SK-N-SH (cell line): Measurements from ENCODE around the gene SEC16A. TPM values are rescaled to one million over a fixed set of nuclear protein-coding genes. Genes with fewer than 3 reads are reported as not detected.

ENCODE experiments used
- CTCF ChIA-PET: fragments of 300-600, 350-600 bp; formaldehyde crosslinking; extraction: SDS; loops from one replicate; lab custom pipeline; 2021; lab: Yijun Ruan, JAX
- POLR2A ChIA-PET: fragments of 350-600 bp; sonication (Branson Sonifier 250); formaldehyde crosslinking; extraction: SDS; loops from one replicate; lab custom pipeline; 2020; ENCODE audit warnings: antibody characterized with exemption, inconsistent platforms; lab: Yijun Ruan, JAX
- DNase-seq: peaks from one replicate; pipeline ENCODE4 v3.0.0; 2012
- H2AFZ ChIP-seq: fragments of 200-600 bp; sonication (generic); 2 replicates; pipeline ENCODE4 v1.8.1; 2016; ENCODE audit warnings: antibody characterized with exemption, mild to moderate bottlenecking, low read depth
- H3F3A ChIP-seq: fragments of 200-600 bp; sonication (generic); replicated peaks from 2 replicates; pipeline ENCODE3; 2016; ENCODE audit warnings: antibody characterized with exemption, mild to moderate bottlenecking; ENCODE audit not compliant: insufficient read depth
- H3K27ac ChIP-seq, 2 experiments: fragments of 200-500 bp in 1 of 2; fragments of 200-600 bp in 1 of 2; sonication (Bioruptor generic) in 1 of 2; sonication (generic), shearing (Covaris generic) in 1 of 2; 2 replicates each; pipeline versions ENCODE4 v1.5.1 to v1.6.1; 2014 to 2016; ENCODE audit warnings: low read depth in 2 of 2, inconsistent platforms in 1 of 2, low read length in 1 of 2, mild to moderate bottlenecking in 1 of 2, mixed read lengths in 1 of 2
- H3K27me3 ChIP-seq: fragments of 200-600 bp; sonication (generic), shearing (Covaris generic); 2 replicates; pipeline ENCODE4 v1.6.1; 2016; ENCODE audit warnings: mixed run types; ENCODE audit not compliant: insufficient read depth
- H3K36me3 ChIP-seq, 2 experiments: fragments of 200-500 bp in 1 of 2; fragments of 200-600 bp in 1 of 2; sonication (Bioruptor generic) in 1 of 2; sonication (generic) in 1 of 2; replicated peaks in 1 of 2; 2 replicates each; pipeline versions ENCODE3 to v1.5.1; 2014 to 2016; ENCODE audit warnings: low read length in 1 of 2, mild to moderate bottlenecking in 1 of 2; ENCODE audit not compliant: insufficient read depth in 2 of 2, control insufficient read depth in 1 of 2
- H3K4me1 ChIP-seq, 2 experiments: fragments of 200-500 bp in 1 of 2; fragments of 200-600 bp in 1 of 2; sonication (Bioruptor generic) in 1 of 2; sonication (generic), shearing (Covaris generic) in 1 of 2; 2 replicates each; pipeline versions ENCODE4 v1.5.1 to v1.6.1; 2014 to 2016; ENCODE audit warnings: low read depth in 1 of 2, low read length in 1 of 2, mixed run types in 1 of 2; ENCODE audit not compliant: insufficient read depth in 2 of 2, control insufficient read depth in 1 of 2
- H3K4me2 ChIP-seq: fragments of 200-600 bp; sonication (generic), shearing (Covaris generic); 2 replicates; pipeline ENCODE4 v1.6.1; 2017; ENCODE audit warnings: mixed run types
- H3K4me3 ChIP-seq, 2 experiments: fragments of 200-500 bp in 1 of 2; fragments of 200-600 bp in 1 of 2; sonication (Bioruptor generic) in 1 of 2; sonication (generic), shearing (Covaris generic) in 1 of 2; 2 replicates each; pipeline versions ENCODE4 v1.5.1 to v1.8.1; 2014 to 2016; ENCODE audit warnings: low read depth in 2 of 2, inconsistent platforms in 1 of 2, low read length in 1 of 2, mild to moderate bottlenecking in 1 of 2, mixed read lengths in 1 of 2, moderate library complexity in 1 of 2
- H3K79me2 ChIP-seq: fragments of 200-600 bp; sonication (generic); 2 replicates; pipeline ENCODE4 v1.8.1; 2017; ENCODE audit warnings: mild to moderate bottlenecking; ENCODE audit not compliant: insufficient read depth
- H3K9ac ChIP-seq: fragments of 200-600 bp; sonication (generic); 2 replicates; pipeline ENCODE4 v1.6.1; 2017; ENCODE audit warnings: mixed run types
- H3K9me2 ChIP-seq: fragments of 200-600 bp; sonication (generic); 2 replicates; pipeline ENCODE4 v1.6.1; 2017; ENCODE audit warnings: mixed run types
- H3K9me3 ChIP-seq: fragments of 200-600 bp; sonication (generic); 2 replicates; pipeline ENCODE4 v1.6.1; 2017; ENCODE audit warnings: mixed run types, mild to moderate bottlenecking, moderate library complexity
- H4K20me1 ChIP-seq: fragments of 200-600 bp; sonication (generic); 2 replicates; pipeline ENCODE4 v1.6.1; 2017; ENCODE audit warnings: mild to moderate bottlenecking, mixed run types; ENCODE audit not compliant: insufficient read depth
- FOSL2 ChIP-seq: IDR thresholded peaks from 2 replicates; pipeline ENCODE4 v1.4.0; 2012; ENCODE audit warnings: low read depth, mild to moderate bottlenecking, moderate library complexity, borderline replicate concordance
- FOXJ3 ChIP-seq: sonication (generic); formaldehyde crosslinking; IDR thresholded peaks from 2 replicates; pipeline ENCODE4 v1.5.1; 2020; ENCODE audit warnings: mild to moderate bottlenecking, missing genetic modification reagents
- GATA2 ChIP-seq: sonication (generic); formaldehyde crosslinking; IDR thresholded peaks from 2 replicates; pipeline ENCODE4 v1.5.0; 2020; ENCODE audit warnings: mild to moderate bottlenecking, missing genetic modification reagents
- NFIC ChIP-seq: IDR thresholded peaks from 2 replicates; pipeline ENCODE4 v1.4.0; 2012; ENCODE audit warnings: borderline replicate concordance
- POLR2AphosphoS5 ChIP-seq: IDR thresholded peaks from 2 replicates; pipeline ENCODE4 v1.6.1; 2012; ENCODE audit warnings: low read depth, low read length
- RCOR1 ChIP-seq: fragments of 150-350 bp; IDR thresholded peaks from 2 replicates; pipeline ENCODE4 v1.6.1; 2017; ENCODE audit warnings: antibody characterized with exemption, low read length
- REST ChIP-seq: IDR thresholded peaks from 2 replicates; pipeline ENCODE4 v1.6.1; 2012; ENCODE audit warnings: mild to moderate bottlenecking, low read depth, low read length, moderate library complexity
- RXRA ChIP-seq: IDR thresholded peaks from 2 replicates; pipeline ENCODE4 v1.4.0; 2012; ENCODE audit warnings: low read depth, mild to moderate bottlenecking, borderline replicate concordance
- TAF1 ChIP-seq: IDR thresholded peaks from 2 replicates; pipeline ENCODE4 v1.6.1; 2012; ENCODE audit warnings: low read depth, mild to moderate bottlenecking, low read length, moderate library complexity, borderline replicate concordance
- WGBS: methylation state at CpG from one replicate; pipeline ENCODE4 v1.1.6; 2017; ENCODE audit warnings: low lambda C conversion rate; 5-methylcytosine and 5-hydroxymethylcytosine counted together
- polyA plus RNA-seq, 3 experiments: library from polyadenylated mRNA; depleted of rRNA; stranded (reverse); fragments of >200 nt; gene quantifications; 2 replicates each; pipeline ENCODE4 v1.2.3, GENCODE V29; 2012
- TF ChIP-seq, protein P1 (sequence below): IDR thresholded peaks from 2 replicates; pipeline ENCODE4; 2012
- TF ChIP-seq, protein P2 (sequence below): fragments of 200-600 bp; sonication (generic); IDR thresholded peaks from 2 replicates; pipeline ENCODE4 v1.6.1; 2017; ENCODE audit warnings: antibody characterized with exemption, mild to moderate bottlenecking, moderate library complexity

SEC16A gene
- polyA plus RNA-seq, 1 of the 3 experiments (the other 2 are of a cell fraction): 25.9 TPM

DNA sequence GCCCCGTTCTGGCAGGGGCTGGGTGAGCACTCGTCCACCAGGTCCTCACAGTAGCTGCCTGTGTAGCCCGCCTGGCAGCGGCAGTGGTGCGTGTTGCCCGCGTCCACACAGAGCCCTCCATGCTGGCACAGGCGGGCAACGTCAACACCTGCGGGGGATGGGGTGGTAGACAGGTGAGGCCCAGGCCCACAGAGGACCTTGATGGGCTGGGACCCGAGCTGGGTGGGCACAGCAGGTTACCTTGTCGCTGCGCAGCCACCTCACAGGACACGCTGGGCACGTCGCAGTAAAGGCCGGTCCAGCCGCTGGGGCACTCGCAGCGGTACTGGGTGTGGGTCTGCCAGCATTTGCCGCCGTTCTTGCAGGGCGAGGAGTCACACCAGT is 25.1 kb upstream of the SEC16A start (continued):
- TF ChIP-seq, protein P1, sequence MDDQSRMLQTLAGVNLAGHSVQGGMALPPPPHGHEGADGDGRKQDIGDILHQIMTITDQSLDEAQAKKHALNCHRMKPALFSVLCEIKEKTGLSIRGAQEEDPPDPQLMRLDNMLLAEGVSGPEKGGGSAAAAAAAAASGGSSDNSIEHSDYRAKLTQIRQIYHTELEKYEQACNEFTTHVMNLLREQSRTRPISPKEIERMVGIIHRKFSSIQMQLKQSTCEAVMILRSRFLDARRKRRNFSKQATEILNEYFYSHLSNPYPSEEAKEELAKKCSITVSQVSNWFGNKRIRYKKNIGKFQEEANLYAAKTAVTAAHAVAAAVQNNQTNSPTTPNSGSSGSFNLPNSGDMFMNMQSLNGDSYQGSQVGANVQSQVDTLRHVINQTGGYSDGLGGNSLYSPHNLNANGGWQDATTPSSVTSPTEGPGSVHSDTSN: no peak
- TF ChIP-seq, all 33 proteins: peak for 0

- ChIA-PET POLR2A (no interaction called here), CTCF (interaction anchor here (1.0 to 2.0 kb wide), 3 partner anchors 19 to 124 kb away, joined by 3 to 9 read pairs (median 5); no protein-coding TSS in a partner anchor)
- Histone ChIP-seq H2AFZ (no peak overlapping the region), H3K9me2 (no peaks in the 10 kb centered on the region), H3K9ac (no peak overlapping the region), H3K9me3 (no peaks in the 10 kb centered on the region), H3K79me2 (no peaks in the 10 kb centered on the region), H3F3A (no peaks in the 10 kb centered on the region), H3K4me2 (no peak overlapping the region), H3K4me1 (peaks cover 0 to 5% of the 10 kb centered on the region in 2 experiments; a peak in 1 of 4 replicates), H3K27ac (no peak overlapping the region), H3K4me3 (no peak overlapping the region), H3K36me3 (peaks cover 8 to 73% of the 10 kb centered on the region in 2 experiments), H4K20me1 (no peaks in the 10 kb centered on the region), H3K27me3 (no peaks in the 10 kb centered on the region)
- WGBS: 75% methylated on average over 4 of the region's 28 CpGs
- no peak for TF ChIP-seq FOSL2
- TF ChIP-seq REST: no peak
- TF ChIP-seq POLR2AphosphoS5: no peak
- TF ChIP-seq TAF1: no peak
- no peak for TF ChIP-seq RCOR1
- TF ChIP-seq GATA2 (CRISPR knock-in tag): no peak
- DNase-seq: no peak
Observed at GRCh38 chr9:136507221-136507991, 24.6 kb upstream of the SEC16A start.

GRCh38 chr9:136506425-136506824 is 23.6 kb upstream of the SEC16A start:
- Histone ChIP-seq H3F3A (no peaks in the 10 kb centered on the region), H3K27me3 (no peaks in the 10 kb centered on the region), H3K4me2 (no peak overlapping the region), H3K4me1 (no peaks in the 10 kb centered on the region; a peak in 1 of 4 replicates), H3K9me3 (no peaks in the 10 kb centered on the region), H3K9me2 (no peaks in the 10 kb centered on the region), H3K36me3 (peaks cover 3 to 71% of the 10 kb centered on the region in 2 experiments), H2AFZ (no peak overlapping the region), H4K20me1 (no peaks in the 10 kb centered on the region), H3K27ac (no peak overlapping the region), H3K79me2 (no peaks in the 10 kb centered on the region), H3K9ac (no peak overlapping the region), H3K4me3 (no peak overlapping the region)
- CTCF ChIA-PET: interaction anchor here (1.0 kb wide), 1 partner anchor 125 kb away, joined by 3 read pairs; no protein-coding TSS in a partner anchor
- POLR2A ChIA-PET: no interaction called here
- TF ChIP-seq RXRA: no peak
- TF ChIP-seq NFIC: no peak
- TF ChIP-seq REST: no peak
- TF ChIP-seq FOXJ3 (CRISPR knock-in tag): no peak
- TF ChIP-seq, protein P1: no peak
- no peak for TF ChIP-seq RCOR1
- TF ChIP-seq, protein P2, sequence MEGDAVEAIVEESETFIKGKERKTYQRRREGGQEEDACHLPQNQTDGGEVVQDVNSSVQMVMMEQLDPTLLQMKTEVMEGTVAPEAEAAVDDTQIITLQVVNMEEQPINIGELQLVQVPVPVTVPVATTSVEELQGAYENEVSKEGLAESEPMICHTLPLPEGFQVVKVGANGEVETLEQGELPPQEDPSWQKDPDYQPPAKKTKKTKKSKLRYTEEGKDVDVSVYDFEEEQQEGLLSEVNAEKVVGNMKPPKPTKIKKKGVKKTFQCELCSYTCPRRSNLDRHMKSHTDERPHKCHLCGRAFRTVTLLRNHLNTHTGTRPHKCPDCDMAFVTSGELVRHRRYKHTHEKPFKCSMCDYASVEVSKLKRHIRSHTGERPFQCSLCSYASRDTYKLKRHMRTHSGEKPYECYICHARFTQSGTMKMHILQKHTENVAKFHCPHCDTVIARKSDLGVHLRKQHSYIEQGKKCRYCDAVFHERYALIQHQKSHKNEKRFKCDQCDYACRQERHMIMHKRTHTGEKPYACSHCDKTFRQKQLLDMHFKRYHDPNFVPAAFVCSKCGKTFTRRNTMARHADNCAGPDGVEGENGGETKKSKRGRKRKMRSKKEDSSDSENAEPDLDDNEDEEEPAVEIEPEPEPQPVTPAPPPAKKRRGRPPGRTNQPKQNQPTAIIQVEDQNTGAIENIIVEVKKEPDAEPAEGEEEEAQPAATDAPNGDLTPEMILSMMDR: no peak
- WGBS: 98% methylated on average over 12 of the region's 30 CpGs
- no peak for DNase-seq
